Raji (cell line): Measurements from ENCODE around the gene CD302.

Experiments used
- POLR2A ChIP-seq: IDR thresholded peaks from 2 replicates; pipeline ENCODE4 v1.6.1; 2011; ENCODE audit warnings: low read depth, low read length, control low read depth; ENCODE audit not compliant: insufficient read depth

Gene CD302, protein sequence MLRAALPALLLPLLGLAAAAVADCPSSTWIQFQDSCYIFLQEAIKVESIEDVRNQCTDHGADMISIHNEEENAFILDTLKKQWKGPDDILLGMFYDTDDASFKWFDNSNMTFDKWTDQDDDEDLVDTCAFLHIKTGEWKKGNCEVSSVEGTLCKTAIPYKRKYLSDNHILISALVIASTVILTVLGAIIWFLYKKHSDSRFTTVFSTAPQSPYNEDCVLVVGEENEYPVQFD

DNA sequence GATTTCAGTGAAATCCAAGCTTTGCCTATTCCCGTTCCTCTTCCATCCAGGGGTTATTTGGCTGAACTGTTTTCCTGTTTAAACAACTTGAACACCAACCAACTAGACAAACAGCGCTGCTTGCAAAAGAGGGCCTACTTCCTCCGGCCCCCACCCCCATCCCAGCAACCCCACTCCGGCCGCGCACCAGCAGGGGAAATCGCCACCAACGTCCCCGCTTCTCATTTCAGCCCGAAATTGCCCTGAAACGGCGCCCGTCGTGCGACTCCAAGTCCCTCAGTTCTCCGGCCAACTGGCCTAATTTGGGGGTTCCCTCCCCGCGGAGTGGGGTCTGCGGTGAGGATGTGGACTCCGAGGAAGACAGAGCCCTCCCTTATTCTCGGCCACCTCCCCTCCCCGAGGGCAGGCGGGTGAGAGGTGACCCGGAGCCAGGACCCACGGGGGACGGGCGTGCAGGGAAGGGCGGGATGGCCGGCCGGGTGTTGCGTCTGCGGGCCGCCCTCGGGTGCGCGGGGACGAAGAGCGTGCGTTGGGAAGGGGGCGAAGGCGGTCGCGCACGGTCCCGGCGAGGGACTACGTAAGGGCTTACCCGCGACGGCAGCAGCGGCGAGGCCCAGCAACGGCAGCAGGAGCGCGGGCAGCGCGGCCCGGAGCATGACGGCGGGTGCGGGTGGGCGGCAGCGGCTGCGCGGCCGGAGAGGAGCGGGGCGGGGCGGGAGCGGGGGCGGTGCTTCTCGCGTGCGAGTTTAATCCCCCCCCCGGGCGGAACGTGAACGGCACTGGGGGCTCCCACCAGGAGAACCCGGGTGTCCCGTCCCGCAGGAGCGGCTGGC lies at the start of gene CD302:
Gene CD302 (minus strand): TSS at position 666 of the 833 bp plus-strand sequence. CDS start 10 bp downstream, at position 656.
- no peak for TF ChIP-seq POLR2A

DNA sequence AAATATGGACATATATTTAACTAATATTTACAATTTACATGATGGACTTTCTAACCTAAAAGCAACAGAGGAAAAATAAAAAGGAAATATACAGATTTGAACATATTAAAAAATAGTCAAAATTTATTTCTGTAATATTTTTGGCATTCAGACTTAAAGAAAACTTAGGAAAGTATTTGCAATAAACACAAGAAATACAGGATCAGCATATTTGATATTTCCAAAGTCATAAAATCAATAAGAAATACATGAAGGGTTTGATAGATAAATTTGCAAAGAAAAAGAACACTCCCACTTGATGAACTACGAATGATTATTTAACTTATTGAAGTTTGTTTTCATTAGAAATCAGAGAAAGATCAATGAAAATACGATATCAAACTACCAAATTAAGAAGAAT lies 48.6 kb upstream of the CD302 start:
- TF ChIP-seq POLR2A: no peak

DNA sequence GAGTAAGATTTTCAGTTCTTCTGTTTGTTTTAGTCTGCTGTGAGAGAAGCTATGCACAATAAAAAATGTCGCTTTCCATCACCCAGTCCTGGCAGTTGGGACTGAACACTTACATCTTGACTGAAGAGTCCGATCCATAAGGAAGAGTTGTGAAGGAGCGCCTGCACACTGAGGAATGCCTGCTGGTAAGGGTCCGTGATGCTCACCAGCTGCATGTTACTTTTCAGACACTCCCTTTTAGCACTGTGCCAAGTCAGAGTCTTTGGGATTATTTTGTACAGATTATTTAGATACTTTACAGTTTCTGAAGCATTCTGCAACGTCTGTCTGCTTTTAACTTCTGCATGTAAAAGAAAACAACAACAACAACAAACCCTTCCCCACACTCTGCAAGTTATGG lies 42.6 kb upstream of the CD302 start:
- no peak for TF ChIP-seq POLR2A

DNA sequence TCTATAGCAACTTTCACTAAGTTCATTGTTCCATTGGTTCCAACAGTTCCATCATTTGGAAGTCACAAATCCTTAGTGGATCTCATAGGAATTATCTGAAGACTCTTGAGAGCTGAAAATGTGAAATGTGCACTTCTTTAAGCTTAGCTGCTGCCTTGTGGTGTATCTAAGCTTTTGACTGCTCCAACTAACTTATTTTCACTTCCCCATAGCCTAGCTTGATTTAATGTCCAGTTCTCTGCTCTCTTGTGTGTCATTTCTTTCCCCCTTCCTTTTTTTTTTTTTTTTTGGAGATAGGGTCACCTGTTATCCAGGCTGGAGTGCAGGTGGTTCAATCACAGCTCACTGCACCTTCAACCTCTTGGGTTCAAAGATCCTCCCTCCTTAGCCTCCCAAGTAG lies 34.9 kb upstream of the CD302 start:
- TF ChIP-seq POLR2A: no peak

DNA sequence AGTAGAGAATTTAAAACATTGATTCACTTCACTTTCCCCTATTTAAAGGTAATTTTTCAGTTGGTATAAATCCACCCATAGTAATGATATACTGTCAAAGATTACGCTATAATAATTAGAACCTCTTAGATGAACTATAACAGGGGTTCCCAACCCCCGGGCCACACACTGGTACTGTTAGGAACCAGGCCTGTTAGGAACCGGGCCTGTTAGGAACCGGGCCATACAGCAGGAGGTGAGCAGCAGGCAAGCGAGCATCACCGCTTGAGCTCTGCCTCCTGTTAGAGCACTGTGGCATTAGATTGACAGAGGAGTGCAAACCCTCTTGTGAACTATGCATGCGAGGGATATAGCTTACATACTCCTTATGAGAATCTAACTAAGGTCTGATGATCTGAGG lies 34.0 kb upstream of the CD302 start:
- no peak for TF ChIP-seq POLR2A

DNA sequence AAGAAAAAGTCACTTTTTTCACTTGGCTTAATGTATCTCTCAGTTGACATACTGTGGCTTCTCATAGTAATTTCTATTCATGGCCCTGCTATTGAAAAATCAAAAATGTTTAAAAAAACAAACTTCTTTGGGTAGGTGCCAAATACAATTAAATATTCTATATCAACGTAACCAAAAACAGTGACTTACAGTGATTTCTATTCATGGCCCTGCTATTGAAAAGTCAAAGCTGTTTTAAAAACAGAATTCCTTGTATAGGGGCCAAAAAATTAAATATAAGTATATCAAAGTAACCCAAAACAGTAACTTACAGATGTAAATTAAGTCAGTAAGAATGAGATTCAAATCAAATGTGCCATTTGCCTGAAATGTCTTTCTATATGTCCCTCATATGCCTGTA lies 31.4 kb upstream of the CD302 start:
- TF ChIP-seq POLR2A: no peak

DNA sequence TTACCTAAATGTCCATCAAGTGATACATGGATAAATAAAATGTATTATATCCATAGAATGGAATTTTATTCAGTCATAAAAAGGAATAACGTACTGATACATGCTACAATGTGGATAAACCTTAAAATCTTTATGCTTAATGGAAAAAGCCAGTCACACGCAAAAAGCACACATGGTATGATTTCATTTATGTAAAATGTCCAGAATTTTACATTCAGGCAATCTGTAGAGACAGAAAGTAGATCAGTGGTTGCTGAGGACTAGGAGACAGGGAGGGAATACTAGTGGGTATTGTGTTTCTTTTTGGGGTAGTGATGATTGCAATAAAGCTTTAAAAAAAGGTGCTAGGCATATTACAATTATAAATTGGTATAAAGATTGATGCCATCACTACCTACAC lies 30.7 kb upstream of the CD302 start:
- no peak for TF ChIP-seq POLR2A

DNA sequence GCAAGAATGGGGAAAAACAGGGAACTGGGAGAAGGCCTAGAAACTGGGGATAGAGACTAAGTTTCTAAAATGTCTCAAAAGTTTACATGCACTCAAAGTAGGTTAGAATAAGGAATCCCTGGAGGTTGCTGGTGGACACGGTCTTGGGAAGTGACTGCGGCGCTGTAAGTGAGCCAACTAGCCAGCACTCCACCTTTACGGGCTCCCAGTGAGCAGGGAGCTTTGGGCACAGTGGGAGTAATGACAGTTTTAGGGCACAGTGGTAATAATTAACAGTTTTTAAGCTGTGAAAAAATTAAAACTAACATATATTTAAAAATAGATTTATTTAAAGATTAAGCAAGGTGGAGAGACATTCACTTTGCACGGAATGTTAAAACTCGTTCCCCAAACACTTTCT lies 20.9 kb upstream of the CD302 start:
- no peak for TF ChIP-seq POLR2A

DNA sequence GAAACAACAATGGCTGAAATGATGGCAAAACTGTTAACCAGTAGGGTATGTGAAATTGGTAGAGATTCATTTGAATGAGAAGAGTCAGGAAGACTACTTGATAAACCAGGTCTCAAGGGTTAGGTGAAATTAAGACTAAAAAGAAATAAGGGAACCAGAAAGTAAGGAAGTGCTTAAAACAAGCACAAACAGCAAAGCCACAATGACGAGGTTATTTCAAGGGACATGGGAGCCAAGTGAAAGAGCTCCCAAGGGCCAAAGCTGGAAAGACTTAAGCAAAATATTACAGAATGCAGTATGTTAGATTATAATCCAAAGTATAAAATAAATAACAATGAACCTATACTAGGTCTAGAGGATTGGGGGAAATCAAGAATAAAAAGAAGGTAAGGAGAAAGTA lies 19.3 kb upstream of the CD302 start:
- TF ChIP-seq POLR2A: no peak

DNA sequence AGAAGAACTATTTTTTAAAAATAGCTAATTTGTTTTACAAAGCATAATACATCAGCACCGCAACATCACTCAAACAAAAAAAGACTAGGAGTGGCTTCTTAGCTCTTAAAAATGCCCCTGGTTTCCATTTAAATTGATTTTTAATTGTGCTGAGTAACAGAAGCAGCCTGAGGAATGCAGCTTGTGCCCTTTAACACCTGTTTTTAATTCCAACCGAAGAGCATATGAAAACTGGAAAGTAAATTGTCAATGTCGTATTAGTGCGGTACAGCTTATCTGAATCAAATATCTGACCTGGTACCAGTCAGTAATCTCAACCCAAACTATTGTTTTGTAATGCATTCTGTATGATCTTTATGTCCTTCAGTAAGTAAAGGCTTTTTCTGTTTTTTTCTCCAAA lies 13.2 kb upstream of the CD302 start:
- TF ChIP-seq POLR2A: no peak

DNA sequence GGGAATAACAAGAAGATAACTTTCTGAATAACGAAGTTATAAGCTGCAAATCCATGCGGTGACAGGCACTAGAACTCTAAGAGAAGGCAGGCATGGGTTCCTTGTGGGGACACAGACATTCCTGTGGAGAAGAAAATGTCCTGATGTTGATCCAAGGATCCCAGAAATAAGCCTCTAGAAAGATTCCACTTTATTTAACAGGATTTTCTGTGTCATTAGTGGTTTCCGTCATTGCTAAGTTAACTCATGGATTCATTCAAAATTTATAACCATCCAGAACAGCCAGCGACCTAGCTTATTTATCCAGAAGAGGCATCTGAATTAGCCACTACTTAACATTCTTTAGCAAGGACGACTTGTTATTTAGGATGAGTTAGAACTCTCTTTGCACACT lies 10.0 kb upstream of the CD302 start:
- TF ChIP-seq POLR2A: no peak

DNA sequence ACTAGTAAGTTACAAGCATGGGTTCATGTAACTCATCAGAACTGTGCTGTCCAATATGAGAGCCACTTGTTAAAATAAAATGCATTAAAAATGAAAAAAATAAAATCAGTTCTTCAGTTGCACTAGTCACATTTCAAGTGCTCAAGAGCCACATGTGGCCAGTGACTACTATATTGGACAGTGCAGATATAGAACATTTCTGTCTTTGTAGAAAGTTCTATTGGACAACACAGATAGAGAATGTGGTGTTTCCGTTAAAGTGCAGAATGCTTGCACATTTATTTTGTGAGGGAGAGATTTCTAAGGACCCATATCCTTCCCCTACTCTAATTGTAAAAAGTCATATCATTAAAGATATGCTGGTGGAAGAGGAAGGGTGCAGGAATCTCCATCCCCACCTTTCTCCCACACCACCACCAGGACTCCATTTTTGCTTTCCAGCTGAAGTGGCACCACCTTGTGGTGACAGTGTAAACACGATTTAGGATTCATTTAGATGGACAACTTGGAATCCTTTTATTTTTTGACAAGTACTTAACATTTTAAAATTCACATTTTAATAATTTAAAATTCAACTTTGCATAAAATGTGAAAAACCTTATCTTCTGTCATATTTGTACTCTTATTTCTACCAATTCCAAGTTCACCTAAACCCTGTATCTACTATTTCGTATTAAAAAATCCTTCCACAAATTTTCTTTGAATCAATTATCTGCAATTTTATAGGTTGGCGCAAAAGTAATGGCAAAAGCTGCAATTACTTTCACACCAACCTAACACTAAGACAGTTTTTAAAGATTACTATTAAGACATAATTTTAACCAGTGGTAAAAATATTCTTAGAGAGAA lies 9.4 kb upstream of the CD302 start:
- TF ChIP-seq POLR2A: no peak

DNA sequence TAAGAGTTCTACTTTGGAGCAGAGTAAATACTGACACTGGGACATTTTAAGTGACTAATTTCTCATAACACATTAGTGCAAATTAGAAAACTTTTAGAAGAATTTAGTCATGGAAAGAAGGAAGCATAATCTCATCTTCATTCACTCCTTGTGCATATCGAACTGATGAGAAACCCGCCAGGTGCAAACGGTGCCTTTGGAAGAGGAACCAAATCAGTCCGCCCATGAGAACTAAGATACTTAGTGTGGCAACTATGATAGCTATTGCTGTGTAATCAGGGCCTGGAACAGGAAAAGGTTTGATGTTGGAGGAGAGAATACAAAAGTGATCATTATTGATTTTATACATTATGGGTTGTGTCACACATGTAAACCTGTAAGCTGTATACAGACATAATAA lies 6.9 kb upstream of the CD302 start:
- no peak for TF ChIP-seq POLR2A

DNA sequence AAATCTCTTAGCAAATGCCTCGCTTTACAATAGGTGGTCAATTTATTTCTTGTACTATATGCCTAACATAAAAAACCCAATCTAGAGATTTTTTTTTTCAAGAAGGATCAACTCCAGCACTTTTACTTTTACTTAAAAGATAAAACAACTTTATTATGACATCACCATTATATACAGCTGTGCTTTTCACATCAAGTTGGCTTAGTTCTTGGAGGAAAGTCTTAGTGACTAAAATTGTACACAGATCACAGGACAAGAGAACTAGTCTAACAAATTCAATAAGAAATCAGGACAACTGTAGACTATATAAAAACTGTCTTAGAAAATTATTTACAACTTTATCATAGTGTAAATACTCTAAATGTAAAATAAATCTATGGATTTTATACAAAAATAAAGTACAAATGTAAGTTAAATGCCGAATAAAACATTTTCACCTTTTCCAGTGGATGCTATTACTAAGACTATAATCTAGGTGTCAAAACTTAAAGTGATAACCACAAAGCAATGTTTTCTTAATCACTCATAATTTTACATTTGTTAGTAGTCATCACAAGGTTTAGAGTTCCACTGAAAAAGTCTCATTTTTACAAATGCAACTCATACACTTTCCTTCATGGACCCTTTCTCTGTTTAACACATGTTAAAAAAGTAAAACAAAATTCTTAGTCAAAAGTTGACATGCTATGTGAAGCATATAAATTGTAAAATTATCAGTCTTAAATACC lies 5.4 kb upstream of the CD302 start:
- TF ChIP-seq POLR2A: no peak

DNA sequence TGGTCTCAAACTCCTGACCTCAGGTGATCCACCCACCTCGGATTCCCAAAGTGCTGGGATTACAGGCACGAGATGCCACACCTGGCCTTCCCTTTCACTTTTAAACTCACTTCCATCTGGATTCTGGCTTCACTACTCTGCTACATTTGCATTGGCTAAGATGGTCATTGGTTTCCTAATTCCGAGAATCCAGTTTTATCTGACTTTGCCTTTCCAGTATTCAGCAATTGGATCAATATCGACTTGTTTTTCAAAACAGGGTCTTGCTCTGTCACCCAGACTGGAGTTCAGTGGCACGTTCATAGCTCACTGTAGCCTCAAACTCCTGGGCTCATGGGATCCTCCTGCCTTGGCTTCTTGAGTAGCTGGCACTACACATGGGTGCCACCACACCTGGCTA lies 4.7 kb upstream of the CD302 start:
- TF ChIP-seq POLR2A: no peak
